Loucy (cell line): ENCODE results near the gene ACAD11.

Experiments used
- CTCF ChIP-seq: fragments of 200-600 bp; sonication (generic); conservative IDR thresholded peaks from 2 replicates; pipeline ENCODE4 v1.5.1; 2014; ENCODE audit warnings: mild to moderate bottlenecking, antibody characterized with exemption, low read length
- EZH2phosphoT487 ChIP-seq: fragments of 200-600 bp; IDR thresholded peaks from 2 replicates; pipeline ENCODE4 v1.6.1; 2018; ENCODE audit warnings: antibody characterized with exemption, mild to moderate bottlenecking, moderate library complexity, borderline replicate concordance

DNA sequence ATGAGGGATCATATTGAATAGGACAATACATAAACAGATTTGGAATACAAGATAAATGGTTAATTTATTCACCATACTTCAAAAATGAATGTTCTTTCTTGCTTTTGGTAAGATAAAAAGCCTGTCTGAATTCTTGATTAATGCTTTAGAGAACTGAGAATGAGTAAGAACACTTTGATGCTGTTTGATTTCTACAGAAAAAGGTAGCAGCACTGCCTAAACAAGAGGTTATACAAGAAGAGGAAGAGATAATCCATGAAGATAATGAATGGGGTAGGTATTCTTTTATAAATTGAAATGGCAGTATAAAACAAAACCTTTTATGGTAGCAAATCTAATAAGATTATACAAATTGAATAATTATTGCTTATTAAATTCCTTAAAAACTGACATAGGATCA lies 15.8 kb upstream of the ACAD11 start:
- no peak for TF ChIP-seq CTCF
- TF ChIP-seq EZH2phosphoT487 = no peak
